ENCODE measurements around the gene TSPEAR.
A peak's percentile ranks its signal among the peaks of the same experiment; 100 is the strongest.

The TSPEAR gene

DNA sequence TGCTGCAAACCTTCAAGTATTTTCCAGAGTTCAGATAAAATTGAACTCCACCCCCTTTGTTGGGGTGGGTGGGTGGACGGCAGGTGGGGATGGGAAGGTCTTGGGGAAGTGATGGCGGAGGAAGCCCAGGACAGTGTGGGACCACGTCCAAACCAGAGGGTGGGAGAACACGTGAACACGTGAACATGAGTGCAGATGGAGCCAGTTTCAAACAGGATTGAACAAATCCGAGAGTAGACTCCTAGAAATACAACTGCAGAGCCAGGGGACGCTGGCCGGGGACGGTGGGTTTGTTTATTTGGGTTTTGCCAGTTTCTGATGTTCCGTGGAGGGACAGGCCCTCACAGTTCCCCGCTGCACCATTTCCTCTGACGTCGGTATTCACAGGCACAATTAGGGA, 163.0 kb downstream of the TSPEAR start:
- DNase-seq (ENCODE audit: low read depth in 3 of 3), result no peak

DNA sequence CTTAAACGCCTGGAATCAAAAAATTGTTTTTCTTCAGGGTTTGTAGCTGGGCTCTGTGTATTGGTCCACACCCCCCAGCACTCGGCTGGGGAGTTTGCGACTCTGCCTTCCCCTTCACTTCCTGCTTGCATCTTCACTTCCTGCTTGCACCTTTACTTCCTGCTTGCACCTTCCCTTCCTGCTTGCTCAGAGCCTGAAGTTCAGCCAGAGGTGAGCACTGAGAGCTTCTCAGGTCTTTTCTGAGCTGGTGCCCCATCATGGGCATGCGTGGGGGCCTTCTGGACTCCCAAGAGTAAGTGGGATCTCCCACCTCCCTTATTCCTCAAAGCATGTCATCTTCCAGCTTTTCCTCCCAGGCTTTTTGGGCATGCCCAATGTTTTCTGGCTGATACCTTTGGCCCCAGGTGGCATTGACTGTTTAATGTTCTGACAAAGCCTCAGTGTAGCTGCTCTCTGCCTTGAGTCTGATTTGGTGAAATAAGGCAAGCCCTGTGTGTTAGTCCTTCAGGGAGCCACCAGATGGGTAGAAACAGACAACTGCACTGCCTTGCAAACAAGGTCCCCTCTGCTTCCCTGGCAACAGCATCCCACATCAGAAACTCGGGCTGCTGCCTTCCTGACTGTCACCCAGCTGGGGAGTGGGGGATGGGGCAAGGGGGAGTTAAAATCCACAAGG, 163.6 kb downstream of the TSPEAR start:
- DNase-seq (ENCODE audit: low read depth in 3 of 3), result peak in 1 of 3 experiments; percentile 6

DNA sequence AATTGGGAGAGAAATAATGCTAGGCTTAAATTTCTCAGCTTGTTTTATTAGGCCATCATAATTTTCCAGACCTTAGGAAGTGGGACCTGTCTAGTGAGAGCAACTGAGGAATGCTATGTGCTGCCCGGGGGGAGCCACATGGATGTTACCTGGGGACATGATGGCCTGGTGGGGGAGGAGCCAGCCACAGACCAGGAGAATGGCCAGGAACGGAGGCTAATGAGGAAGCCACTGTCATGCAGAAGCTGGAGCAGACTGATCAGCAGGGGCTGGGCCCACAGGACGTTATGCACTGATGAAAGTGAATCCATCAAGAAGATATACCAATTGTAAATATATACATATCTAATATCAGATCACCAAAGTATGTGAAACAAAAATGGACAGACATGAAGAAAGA, 166.8 kb downstream of the TSPEAR start:
- no peak for DNase-seq (ENCODE audit: low read depth in 3 of 3)

DNA sequence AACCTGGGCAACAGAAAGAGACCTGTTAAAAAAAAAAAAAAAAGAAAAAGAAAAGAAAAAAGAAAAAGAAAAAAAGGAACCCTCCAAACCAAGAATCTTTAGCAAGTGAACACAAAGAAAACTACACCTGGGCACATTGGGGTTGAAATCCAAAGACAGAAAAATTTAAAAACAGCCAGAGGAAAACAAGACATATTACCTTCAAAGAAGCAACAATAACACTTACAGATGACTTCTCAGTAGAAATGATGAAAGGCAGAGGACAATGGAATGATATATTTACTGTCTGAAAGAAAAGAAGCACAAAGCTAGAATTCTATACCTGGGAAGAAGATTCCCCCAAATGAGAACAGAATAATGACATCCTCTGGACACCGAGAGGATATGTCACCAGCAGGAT, 168.7 kb downstream of the TSPEAR start:
- DNase-seq (ENCODE audit: low read depth in 3 of 3), result no peak

GRCh38 chr21:44540741-44541288, 170.6 kb downstream of the TSPEAR start:
- DNase-seq (ENCODE audit: low read depth in 3 of 3), result no peak

DNA sequence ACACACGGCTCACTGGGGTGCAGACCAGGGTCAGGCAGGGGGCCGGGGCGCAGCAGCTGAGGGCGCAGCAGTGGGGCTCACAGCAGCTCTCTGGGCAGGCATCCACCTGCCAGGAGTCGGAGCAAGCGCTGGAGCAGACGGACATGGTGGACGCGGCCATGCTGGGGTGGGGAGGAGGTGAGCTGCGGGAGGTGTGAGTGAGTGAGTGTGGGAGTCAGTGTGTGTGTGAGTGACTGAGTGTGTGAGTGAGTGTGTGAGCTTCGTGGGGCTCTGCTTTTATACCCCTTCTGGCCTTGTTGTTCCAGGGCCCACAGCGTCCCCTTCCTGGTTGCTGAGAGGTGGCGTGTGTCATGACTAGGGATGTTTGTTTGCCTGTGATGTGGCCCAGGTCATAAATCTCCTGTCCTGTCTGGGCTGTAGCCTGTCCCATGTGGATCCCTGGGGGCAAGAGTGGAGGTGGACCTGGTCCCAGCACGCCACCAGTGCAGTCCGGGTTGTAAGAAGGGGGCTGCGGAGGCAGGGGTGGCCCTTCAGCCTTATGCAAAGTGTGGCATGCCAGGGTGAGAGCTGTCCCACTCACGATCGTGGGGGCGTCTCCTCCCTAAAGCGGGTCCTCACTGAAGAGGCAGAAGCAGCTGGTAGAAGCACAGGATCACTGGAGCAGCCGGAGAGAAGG, 171.2 kb downstream of the TSPEAR start, which contains the start of gene KRTAP10-1:
Gene KRTAP10-1, minus strand, starts transcription at position 205 of the 676 bp plus-strand sequence. Its CDS starts 45 bp downstream, at position 160.
- DNase-seq (ENCODE audit: low read depth in 3 of 3), result no peak

DNA sequence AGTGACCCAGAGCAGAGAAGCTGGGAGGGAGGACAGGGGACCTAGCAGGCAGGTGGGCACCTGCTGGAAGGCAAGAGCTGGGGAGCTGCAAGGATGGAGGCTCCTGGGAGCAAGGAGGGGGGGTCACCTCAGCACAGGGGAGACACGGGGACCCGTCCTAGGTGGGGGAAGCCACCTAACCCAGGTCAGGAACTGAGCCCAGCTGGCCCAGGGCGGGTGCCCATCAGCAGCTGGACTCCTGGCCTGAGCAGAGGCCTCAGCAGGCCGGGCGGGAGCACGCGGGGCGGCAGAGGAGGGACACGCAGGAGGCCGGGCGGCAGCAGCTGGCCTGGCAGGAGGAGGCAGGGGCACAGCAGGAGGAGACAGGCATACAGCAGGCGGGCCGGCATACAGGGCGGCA, 172.3 kb downstream of the TSPEAR start:
- no peak for DNase-seq (ENCODE audit: low read depth in 3 of 3)

GRCh38 chr21:44537930-44538911, 173.2 kb downstream of the TSPEAR start:
- no peak for DNase-seq (ENCODE audit: low read depth in 3 of 3)

GRCh38 chr21:44535963-44536362, 175.4 kb downstream of the TSPEAR start:
- no peak for DNase-seq (ENCODE audit: low read depth in 3 of 3)

DNA sequence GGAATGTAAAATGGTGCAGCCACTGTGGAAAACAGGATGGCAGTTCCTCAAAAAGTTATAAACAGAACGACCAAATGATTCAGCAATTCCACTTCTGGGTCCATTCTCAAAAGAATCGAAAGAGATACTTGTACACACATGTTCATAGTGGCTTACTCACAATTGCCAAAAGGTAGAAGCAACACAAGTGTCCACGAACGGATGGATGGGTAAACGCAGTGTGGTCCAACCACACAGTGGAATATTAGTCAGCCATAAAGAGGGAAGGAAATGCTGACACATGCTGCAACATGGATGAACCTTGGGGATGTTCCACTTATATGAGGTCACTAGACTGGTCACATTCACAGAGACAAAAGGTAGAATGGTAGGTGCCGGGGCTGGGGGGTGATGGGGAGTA, 176.7 kb downstream of the TSPEAR start:
- DNase-seq (ENCODE audit: low read depth in 3 of 3), result no peak

DNA sequence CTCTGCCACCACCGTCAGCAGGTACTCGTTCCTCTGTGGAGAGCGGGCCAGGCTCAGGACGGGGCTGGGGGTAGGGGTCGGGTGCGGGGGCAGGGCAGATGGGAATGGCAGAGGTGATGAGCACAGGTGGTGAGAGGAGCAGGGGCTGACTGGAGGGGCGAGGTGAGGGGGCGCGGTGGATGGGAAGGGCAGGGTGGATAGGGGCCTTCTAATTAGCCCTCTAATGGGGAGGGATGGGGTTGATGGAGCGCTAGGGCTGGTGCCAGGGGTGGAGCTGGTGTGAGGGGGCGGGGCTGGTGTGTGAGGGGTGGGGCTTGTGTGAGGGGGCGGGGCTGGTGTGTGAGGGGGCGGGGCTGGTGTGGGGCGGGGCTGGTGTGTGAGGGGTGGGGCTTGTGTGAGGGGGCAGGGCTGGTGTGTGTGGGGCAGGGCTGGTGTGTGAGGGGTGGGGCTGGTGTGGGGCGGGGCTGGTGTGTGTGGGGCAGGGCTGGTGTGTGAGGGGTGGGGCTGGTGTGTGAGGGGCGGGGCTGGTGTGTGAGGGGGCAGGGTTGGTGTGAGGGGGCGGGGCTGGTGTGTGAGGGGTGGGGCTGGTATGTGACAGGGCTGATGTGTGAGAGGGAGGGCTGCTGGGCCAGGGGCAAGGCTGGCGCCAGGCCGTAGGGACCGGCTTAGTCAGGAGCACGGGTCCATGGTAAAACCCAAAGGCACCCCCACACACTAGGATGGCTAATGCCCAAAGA, 177.3 kb downstream of the TSPEAR start:
- no peak for DNase-seq (ENCODE audit: low read depth in 3 of 3)

- no peak for DNase-seq (ENCODE audit: low read depth in 3 of 3)
Measured at GRCh38 chr21:44533121-44533890, 178.1 kb downstream of the TSPEAR start.

DNA sequence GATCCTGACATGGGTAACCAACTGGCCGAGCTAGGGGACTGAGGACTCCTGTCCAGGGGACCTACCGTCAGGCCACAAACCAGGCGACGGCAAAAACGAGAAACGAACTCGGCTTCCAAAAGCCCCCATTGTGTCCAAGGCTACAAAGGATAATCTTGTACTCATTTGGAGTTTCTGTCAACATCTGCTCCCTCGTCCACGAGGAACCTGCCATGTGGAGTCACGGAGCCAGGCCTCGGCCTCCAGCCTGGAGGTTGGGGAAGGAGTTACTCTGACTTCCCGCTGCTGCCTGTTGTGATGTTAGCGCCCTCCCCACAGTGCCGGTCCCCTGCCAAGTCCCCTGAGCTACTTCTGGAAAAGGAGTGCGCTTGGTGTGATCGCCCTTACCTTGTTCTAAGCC, 178.7 kb downstream of the TSPEAR start:
- no peak for DNase-seq (ENCODE audit: low read depth in 3 of 3)

- DNase-seq (ENCODE audit: low read depth in 3 of 3), result no peak
Measured at GRCh38 chr21:44531606-44532564, 179.5 kb downstream of the TSPEAR start.

GRCh38 chr21:44530903-44531605, 180.3 kb downstream of the TSPEAR start:
- DNase-seq (ENCODE audit: low read depth in 3 of 3), result no peak

GRCh38 chr21:44530221-44530902, 181.0 kb downstream of the TSPEAR start:
- no peak for DNase-seq (ENCODE audit: low read depth in 3 of 3)

DNA sequence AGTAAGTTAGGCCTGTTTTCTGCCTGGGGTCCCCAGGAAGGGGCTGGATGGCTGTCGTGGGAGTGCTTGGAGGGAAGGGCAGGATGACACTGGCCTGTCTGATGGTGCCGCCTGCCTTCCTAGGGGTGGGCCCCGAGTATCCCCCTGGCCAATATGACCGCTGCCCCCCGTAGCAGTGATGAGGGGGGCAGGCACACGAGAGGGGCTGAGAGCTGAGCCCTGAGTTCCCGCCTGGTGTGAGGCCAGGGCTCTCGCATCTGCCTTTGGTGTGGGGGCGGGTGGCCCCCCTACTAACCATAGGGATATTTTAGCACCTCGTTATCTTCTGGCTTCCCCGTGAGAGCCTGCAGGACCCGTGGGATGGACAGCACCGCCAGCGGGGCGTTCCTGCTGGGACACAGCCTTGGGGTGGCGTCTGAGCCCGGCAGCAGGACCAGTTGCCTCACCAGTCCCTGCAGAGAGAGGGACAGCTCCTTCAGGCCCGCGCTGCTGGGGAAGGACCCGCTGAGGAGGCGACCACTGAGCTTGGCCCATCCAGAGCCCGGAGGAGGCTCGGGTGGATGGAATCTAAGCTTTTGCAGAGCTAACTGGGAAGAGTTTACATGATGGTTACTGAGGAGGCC, 181.8 kb downstream of the TSPEAR start:
- no peak for DNase-seq (ENCODE audit: low read depth in 3 of 3)

DNA sequence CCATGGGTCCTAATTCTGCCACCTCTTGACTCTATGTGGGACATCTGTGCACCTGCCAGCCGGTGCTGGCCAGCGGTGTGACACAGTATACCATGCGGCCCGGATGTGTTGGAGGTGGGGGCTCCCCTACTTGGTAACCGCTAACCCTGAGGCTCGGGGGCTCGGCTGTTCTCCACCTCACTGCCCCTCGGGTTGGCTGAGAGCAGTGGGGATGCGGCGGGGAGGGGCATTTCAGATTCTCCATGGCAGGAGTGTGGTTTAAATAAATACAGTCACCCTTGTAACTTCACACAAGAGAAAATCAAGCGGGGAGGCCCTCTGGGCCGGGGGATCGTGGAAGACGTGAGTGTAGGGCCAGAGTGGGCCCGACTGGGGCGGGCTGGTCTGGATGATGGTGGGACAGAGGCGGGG, 182.4 kb downstream of the TSPEAR start:
- DNase-seq (ENCODE audit: low read depth in 3 of 3), result no peak
